ENCODE measurements around the gene PIN1.
"Not testable (repeated sequence)": the region's sequence is repeated elsewhere in the genome, so short reads cannot be mapped to it uniquely, and the experiment has no call there.

PIN1 gene

GRCh38 chr19:9799162-9799561, 36.0 kb upstream of the PIN1 start:
- no peaks in the 10 kb centered on the region; the same call in 1 of the 2 replicates for H3K9me3 ChIP-seq (ENCODE audit: control insufficient read depth, insufficient read depth, low read length)
- no peaks in the 10 kb centered on the region for H3K36me3 ChIP-seq (ENCODE audit: insufficient read depth, low read length)
- H3K9ac ChIP-seq (ENCODE audit: low read depth, low read length): no peak overlapping the region
- no peaks in the 10 kb centered on the region for H3K4me1 ChIP-seq (ENCODE audit: insufficient read depth, low read length)

GRCh38 chr19:9801976-9802375, 33.1 kb upstream of the PIN1 start:
- H3K9me3 ChIP-seq (ENCODE audit: control insufficient read depth, insufficient read depth, low read length): no peaks in the 10 kb centered on the region; the same call in 1 of the 2 replicates
- H3K9ac ChIP-seq (ENCODE audit: low read depth, low read length): no peak overlapping the region
- H3K36me3 ChIP-seq (ENCODE audit: insufficient read depth, low read length): no peaks in the 10 kb centered on the region
- H3K4me1 ChIP-seq (ENCODE audit: insufficient read depth, low read length): no peaks in the 10 kb centered on the region

- H3K9me3 ChIP-seq (ENCODE audit: control insufficient read depth, insufficient read depth, low read length): no peaks in the 10 kb centered on the region
- H3K4me1 ChIP-seq (ENCODE audit: insufficient read depth, low read length): no peaks in the 10 kb centered on the region
- no peak overlapping the region for H3K9ac ChIP-seq (ENCODE audit: low read depth, low read length)
- H3K36me3 ChIP-seq (ENCODE audit: insufficient read depth, low read length): peaks cover 7% of the 10 kb centered on the region; the same call in 1 of the 2 replicates
These were observed 28.3 kb upstream of the PIN1 start for GRCh38 chr19:9806803-9807202.

GRCh38 chr19:9808855-9809824, 26.0 kb upstream of the PIN1 start:
- Histone ChIP-seq H3K9me3 (ENCODE audit: control insufficient read depth, insufficient read depth, low read length) (no peaks in the 10 kb centered on the region), H3K9ac (ENCODE audit: low read depth, low read length) (no peak overlapping the region)

GRCh38 chr19:9811139-9811538, 24.0 kb upstream of the PIN1 start:
- Histone ChIP-seq H3K9ac (ENCODE audit: low read depth, low read length) (no peak overlapping the region), H3K9me3 (ENCODE audit: control insufficient read depth, insufficient read depth, low read length) (no peaks in the 10 kb centered on the region), H3K36me3 (ENCODE audit: insufficient read depth, low read length) (peaks cover 7% of the 10 kb centered on the region; the same call in 1 of the 2 replicates), H3K4me1 (ENCODE audit: insufficient read depth, low read length) (no peaks in the 10 kb centered on the region)

More at GRCh38 chr19:9808855-9809824, 26.0 kb upstream of the PIN1 start:
- Histone ChIP-seq H3K4me1 (ENCODE audit: insufficient read depth, low read length) (no peaks in the 10 kb centered on the region), H3K36me3 (ENCODE audit: insufficient read depth, low read length) (peaks cover 7% of the 10 kb centered on the region; the same call in 1 of the 2 replicates)

GRCh38 chr19:9818175-9818733, 16.9 kb upstream of the PIN1 start:
- Histone ChIP-seq H3K9me3 (ENCODE audit: control insufficient read depth, insufficient read depth, low read length) (no peaks in the 10 kb centered on the region), H3K9ac (ENCODE audit: low read depth, low read length) (peak overlapping the region; percentile 74), H3K4me1 (ENCODE audit: insufficient read depth, low read length) (no peaks in the 10 kb centered on the region), H3K36me3 (ENCODE audit: insufficient read depth, low read length) (no peaks in the 10 kb centered on the region)

GRCh38 chr19:9818734-9819595, 16.2 kb upstream of the PIN1 start, which contains the start of gene FBXL12:
Gene FBXL12 (minus strand): TSS chr19:9819079. CDS start chr19:9818813, 266 bp downstream.
- Histone ChIP-seq H3K9ac (ENCODE audit: low read depth, low read length) (peak within 1 kb of the TSS; percentile 74), H3K9me3 (ENCODE audit: control insufficient read depth, insufficient read depth, low read length) (no peaks in the 10 kb centered on the region), H3K4me1 (ENCODE audit: insufficient read depth, low read length) (no peaks in the 10 kb centered on the region), H3K36me3 (ENCODE audit: insufficient read depth, low read length) (no peaks in the 10 kb centered on the region)

GRCh38 chr19:9819596-9819909, 15.6 kb upstream of the PIN1 start:
- Histone ChIP-seq H3K9ac (ENCODE audit: low read depth, low read length) (peak overlapping the region; percentile 32; the same call in 1 of the 2 replicates), H3K36me3 (ENCODE audit: insufficient read depth, low read length) (no peaks in the 10 kb centered on the region), H3K9me3 (ENCODE audit: control insufficient read depth, insufficient read depth, low read length) (no peaks in the 10 kb centered on the region), H3K4me1 (ENCODE audit: insufficient read depth, low read length) (no peaks in the 10 kb centered on the region)

GRCh38 chr19:9820034-9820433, 15.1 kb upstream of the PIN1 start:
- H3K9me3 ChIP-seq (ENCODE audit: control insufficient read depth, insufficient read depth, low read length); H3K4me1 ChIP-seq (ENCODE audit: insufficient read depth, low read length); H3K36me3 ChIP-seq (ENCODE audit: insufficient read depth, low read length): not testable (repeated sequence)
- H3K9ac ChIP-seq (ENCODE audit: low read depth, low read length): peak overlapping the region; percentile 32; the same call in 1 of the 2 replicates

- H3K4me1 ChIP-seq (ENCODE audit: insufficient read depth, low read length): no peaks in the 10 kb centered on the region; the same call in 1 of the 2 replicates
- H3K36me3 ChIP-seq (ENCODE audit: insufficient read depth, low read length): no peaks in the 10 kb centered on the region
- no peaks in the 10 kb centered on the region for H3K9me3 ChIP-seq (ENCODE audit: control insufficient read depth, insufficient read depth, low read length)
- no peak overlapping the region for H3K9ac ChIP-seq (ENCODE audit: low read depth, low read length)
These were observed 11.3 kb upstream of the PIN1 start for GRCh38 chr19:9823816-9824215.

GRCh38 chr19:9827289-9828238, 7.6 kb upstream of the PIN1 start, which contains the start of gene UBL5:
Gene UBL5 (plus strand): TSS chr19:9827918. CDS start chr19:9828338, 420 bp downstream.
- Histone ChIP-seq H3K9ac (ENCODE audit: low read depth, low read length) (peak within 1 kb of the TSS; percentile 91), H3K9me3 (ENCODE audit: control insufficient read depth, insufficient read depth, low read length) (no peaks in the 10 kb centered on the region), H3K4me1 (ENCODE audit: insufficient read depth, low read length) (no peaks in the 10 kb centered on the region; the same call in 1 of the 2 replicates), H3K36me3 (ENCODE audit: insufficient read depth, low read length) (peaks cover 9% of the 10 kb centered on the region)

- peaks cover 9% of the 10 kb centered on the region for H3K36me3 ChIP-seq (ENCODE audit: insufficient read depth, low read length)
- no peaks in the 10 kb centered on the region for H3K9me3 ChIP-seq (ENCODE audit: control insufficient read depth, insufficient read depth, low read length)
- no peaks in the 10 kb centered on the region; the same call in 1 of the 2 replicates for H3K4me1 ChIP-seq (ENCODE audit: insufficient read depth, low read length)
- peak overlapping the region; percentile 91 for H3K9ac ChIP-seq (ENCODE audit: low read depth, low read length)
These were observed 6.5 kb upstream of the PIN1 start for GRCh38 chr19:9828551-9829063.

GRCh38 chr19:9834307-9834725, 802 bp upstream of the PIN1 start:
- Histone ChIP-seq H3K9me3 (ENCODE audit: control insufficient read depth, insufficient read depth, low read length) (no peaks in the 10 kb centered on the region), H3K36me3 (ENCODE audit: insufficient read depth, low read length) (peaks cover 13% of the 10 kb centered on the region), H3K9ac (ENCODE audit: low read depth, low read length) (peak overlapping the region; percentile 38; the same call in 1 of the 2 replicates), H3K4me1 (ENCODE audit: insufficient read depth, low read length) (peaks cover 5% of the 10 kb centered on the region; the same call in 1 of the 2 replicates)
